GM19240 (cell line): ENCODE data around the gene KCTD8.
"Not testable (repeated sequence)": the region's sequence is repeated elsewhere in the genome, so short reads cannot be mapped to it uniquely, and the experiment has no call there.

Experiments used
- DNase-seq: peaks from one replicate; pipeline ENCODE4 v3.0.0; 2011; ENCODE audit warnings: low spot score; ENCODE audit not compliant: insufficient read length

KCTD8 gene

GRCh38 chr4:44326741-44327140 lies 121.9 kb downstream of the KCTD8 start:
- DNase-seq = no peak

- DNase-seq = no peak
Observed at GRCh38 chr4:44320833-44321232, 127.8 kb downstream of the KCTD8 start.

GRCh38 chr4:44319129-44319528 lies 129.5 kb downstream of the KCTD8 start:
- DNase-seq = no peak

- DNase-seq = no peak
Observed at GRCh38 chr4:44313702-44314101, 134.9 kb downstream of the KCTD8 start.

- DNase-seq = no peak
Observed at GRCh38 chr4:44287505-44287904, 161.1 kb downstream of the KCTD8 start.

- no peak for DNase-seq
Observed at GRCh38 chr4:44279469-44279868, 169.1 kb downstream of the KCTD8 start.

- DNase-seq = no peak
Observed at GRCh38 chr4:44279066-44279465, 169.5 kb downstream of the KCTD8 start.

- DNase-seq = no peak
Observed at GRCh38 chr4:44257461-44257860, 191.1 kb downstream of the KCTD8 start.

- no peak for DNase-seq
Observed at GRCh38 chr4:44256414-44256813, 192.2 kb downstream of the KCTD8 start.

GRCh38 chr4:44237643-44238042 lies 211.0 kb downstream of the KCTD8 start:
- no peak for DNase-seq

- DNase-seq = no peak
Observed at GRCh38 chr4:44235897-44236296, 212.7 kb downstream of the KCTD8 start.

GRCh38 chr4:44232262-44232661 lies 216.3 kb downstream of the KCTD8 start:
- DNase-seq = no peak

GRCh38 chr4:44231006-44231405 lies 217.6 kb downstream of the KCTD8 start:
- no peak for DNase-seq

- no peak for DNase-seq
Observed at GRCh38 chr4:44228326-44228725, 220.3 kb downstream of the KCTD8 start.

- no peak for DNase-seq
Observed at GRCh38 chr4:44221407-44221806, 227.2 kb downstream of the KCTD8 start.

GRCh38 chr4:44210750-44211149 lies 237.9 kb downstream of the KCTD8 start:
- no peak for DNase-seq

- no peak for DNase-seq
Observed at GRCh38 chr4:44196796-44197195, 251.8 kb downstream of the KCTD8 start.

- no peak for DNase-seq
Observed at GRCh38 chr4:44194365-44194764, 254.2 kb downstream of the KCTD8 start.

GRCh38 chr4:44186850-44187246 lies 261.8 kb downstream of the KCTD8 start:
- no peak for DNase-seq

GRCh38 chr4:44186096-44186849 lies 262.3 kb downstream of the KCTD8 start:
- no peak for DNase-seq

- not testable (repeated sequence) for DNase-seq
Observed at GRCh38 chr4:44181491-44182349, 266.9 kb downstream of the KCTD8 start.

- not testable (repeated sequence) for DNase-seq
Observed at GRCh38 chr4:44167766-44168165, 280.8 kb downstream of the KCTD8 start.

- DNase-seq = no peak
Observed at GRCh38 chr4:44165938-44166337, 282.7 kb downstream of the KCTD8 start.
